HepG2 (cell line): ENCODE data around the gene STRN3.

Source experiments
- HOMEZ ChIP-seq: IDR thresholded peaks from 2 replicates; pipeline ENCODE4 v1.6.1; 2016; ENCODE audit warnings: low read depth
- ZSCAN29 ChIP-seq: sonication (generic); formaldehyde crosslinking; conservative IDR thresholded peaks from 2 replicates; pipeline ENCODE4 v1.4.0; 2020; ENCODE audit warnings: mild to moderate bottlenecking, missing genetic modification reagents
- TF ChIP-seq, protein P1 (sequence below), 2 experiments: sonication (generic) in 1 of 2; formaldehyde crosslinking in 1 of 2; IDR thresholded peaks; 2 replicates each; pipeline versions ENCODE4 v1.5.1 to v1.6.1; 2011 to 2020; ENCODE audit warnings: borderline replicate concordance in 1 of 2, low read depth in 1 of 2, low read length in 1 of 2, mild to moderate bottlenecking in 1 of 2, missing genetic modification reagents in 1 of 2, moderate library complexity in 1 of 2
- TF ChIP-seq, protein P2 (sequence below): sonication (generic); formaldehyde crosslinking; IDR thresholded peaks from 2 replicates; pipeline ENCODE4 v1.5.0; 2020; ENCODE audit warnings: mild to moderate bottlenecking, missing genetic modification reagents, moderate library complexity

- TF ChIP-seq, protein P1, sequence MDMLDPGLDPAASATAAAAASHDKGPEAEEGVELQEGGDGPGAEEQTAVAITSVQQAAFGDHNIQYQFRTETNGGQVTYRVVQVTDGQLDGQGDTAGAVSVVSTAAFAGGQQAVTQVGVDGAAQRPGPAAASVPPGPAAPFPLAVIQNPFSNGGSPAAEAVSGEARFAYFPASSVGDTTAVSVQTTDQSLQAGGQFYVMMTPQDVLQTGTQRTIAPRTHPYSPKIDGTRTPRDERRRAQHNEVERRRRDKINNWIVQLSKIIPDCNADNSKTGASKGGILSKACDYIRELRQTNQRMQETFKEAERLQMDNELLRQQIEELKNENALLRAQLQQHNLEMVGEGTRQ (IDR thresholded peaks at IDR 0.05; ENCODE audit: low read depth, low read length), result no peak
- TF ChIP-seq, protein P1 (CRISPR knock-in tag; IDR thresholded peaks at IDR 0.05; ENCODE audit: borderline replicate concordance), result no peak
- TF ChIP-seq ZSCAN29, result no peak
- TF ChIP-seq HOMEZ (CRISPR knock-in tag), result no peak
- TF ChIP-seq, protein P2, sequence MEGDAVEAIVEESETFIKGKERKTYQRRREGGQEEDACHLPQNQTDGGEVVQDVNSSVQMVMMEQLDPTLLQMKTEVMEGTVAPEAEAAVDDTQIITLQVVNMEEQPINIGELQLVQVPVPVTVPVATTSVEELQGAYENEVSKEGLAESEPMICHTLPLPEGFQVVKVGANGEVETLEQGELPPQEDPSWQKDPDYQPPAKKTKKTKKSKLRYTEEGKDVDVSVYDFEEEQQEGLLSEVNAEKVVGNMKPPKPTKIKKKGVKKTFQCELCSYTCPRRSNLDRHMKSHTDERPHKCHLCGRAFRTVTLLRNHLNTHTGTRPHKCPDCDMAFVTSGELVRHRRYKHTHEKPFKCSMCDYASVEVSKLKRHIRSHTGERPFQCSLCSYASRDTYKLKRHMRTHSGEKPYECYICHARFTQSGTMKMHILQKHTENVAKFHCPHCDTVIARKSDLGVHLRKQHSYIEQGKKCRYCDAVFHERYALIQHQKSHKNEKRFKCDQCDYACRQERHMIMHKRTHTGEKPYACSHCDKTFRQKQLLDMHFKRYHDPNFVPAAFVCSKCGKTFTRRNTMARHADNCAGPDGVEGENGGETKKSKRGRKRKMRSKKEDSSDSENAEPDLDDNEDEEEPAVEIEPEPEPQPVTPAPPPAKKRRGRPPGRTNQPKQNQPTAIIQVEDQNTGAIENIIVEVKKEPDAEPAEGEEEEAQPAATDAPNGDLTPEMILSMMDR (CRISPR knock-in tag), result no peak
These were observed 49.0 kb upstream of the STRN3 start for GRCh38 chr14:31075144-31075543.
